ENCODE results near the gene GGTLC3. TPM values are rescaled to one million over a fixed set of nuclear protein-coding genes. Genes with fewer than 3 reads are reported as not detected.
"Not testable (repeated sequence)": the region's sequence is repeated elsewhere in the genome, so short reads cannot be mapped to it uniquely, and the experiment has no call there.

Gene GGTLC3
- not detected for total RNA-seq

DNA sequence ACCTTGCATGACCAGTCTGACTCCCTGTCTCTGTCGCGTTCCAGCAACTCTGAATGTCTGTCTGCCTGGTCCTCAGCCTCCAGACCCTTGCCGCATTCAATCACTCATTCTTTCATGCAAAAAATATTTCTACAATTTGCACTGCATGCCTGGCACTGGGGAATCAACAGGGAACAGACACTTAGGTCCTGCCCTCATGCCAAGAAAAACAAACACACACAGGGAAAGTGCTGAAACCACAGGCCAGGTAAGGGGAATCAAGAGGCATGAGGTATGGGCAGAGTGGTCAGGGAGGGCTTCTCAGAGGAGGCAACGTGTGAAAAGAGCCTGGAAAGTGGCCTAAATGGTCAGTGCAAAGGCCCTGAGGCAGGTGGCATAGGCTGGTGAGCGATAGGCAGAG, at the start of gene GGTLC3:
Gene GGTLC3, minus strand, starts transcription at position 101 of the 400 bp plus-strand sequence. CDS start 264 bp downstream, outside the sequence.
- H3K36me3 ChIP-seq: not testable (repeated sequence)

GRCh38 chr22:18560099-18560974, 42.4 kb upstream of the GGTLC3 start:
- H3K4me1 ChIP-seq; H3K36me3 ChIP-seq; DNase-seq (ENCODE audit: low spot score); H3K27me3 ChIP-seq; H3K9me3 ChIP-seq; H3K27ac ChIP-seq; H3K4me3 ChIP-seq: not testable (repeated sequence)

More for the DNA sequence above, at the start of gene GGTLC3:
- not testable (repeated sequence) for H3K27me3 ChIP-seq; H3K9me3 ChIP-seq; H3K4me1 ChIP-seq; H3K27ac ChIP-seq; DNase-seq (ENCODE audit: low spot score); H3K4me3 ChIP-seq

- not testable (repeated sequence) for H3K27me3 ChIP-seq; H3K36me3 ChIP-seq; H3K9me3 ChIP-seq; H3K4me3 ChIP-seq; DNase-seq (ENCODE audit: low spot score); H3K27ac ChIP-seq; H3K4me1 ChIP-seq
Measured at GRCh38 chr22:18558939-18559338, 41.0 kb upstream of the GGTLC3 start.

- H3K4me3 ChIP-seq; H3K9me3 ChIP-seq; H3K4me1 ChIP-seq; H3K27me3 ChIP-seq; H3K27ac ChIP-seq; DNase-seq (ENCODE audit: low spot score); H3K36me3 ChIP-seq: not testable (repeated sequence)
Measured at GRCh38 chr22:18558516-18558915, 40.6 kb upstream of the GGTLC3 start.

DNA sequence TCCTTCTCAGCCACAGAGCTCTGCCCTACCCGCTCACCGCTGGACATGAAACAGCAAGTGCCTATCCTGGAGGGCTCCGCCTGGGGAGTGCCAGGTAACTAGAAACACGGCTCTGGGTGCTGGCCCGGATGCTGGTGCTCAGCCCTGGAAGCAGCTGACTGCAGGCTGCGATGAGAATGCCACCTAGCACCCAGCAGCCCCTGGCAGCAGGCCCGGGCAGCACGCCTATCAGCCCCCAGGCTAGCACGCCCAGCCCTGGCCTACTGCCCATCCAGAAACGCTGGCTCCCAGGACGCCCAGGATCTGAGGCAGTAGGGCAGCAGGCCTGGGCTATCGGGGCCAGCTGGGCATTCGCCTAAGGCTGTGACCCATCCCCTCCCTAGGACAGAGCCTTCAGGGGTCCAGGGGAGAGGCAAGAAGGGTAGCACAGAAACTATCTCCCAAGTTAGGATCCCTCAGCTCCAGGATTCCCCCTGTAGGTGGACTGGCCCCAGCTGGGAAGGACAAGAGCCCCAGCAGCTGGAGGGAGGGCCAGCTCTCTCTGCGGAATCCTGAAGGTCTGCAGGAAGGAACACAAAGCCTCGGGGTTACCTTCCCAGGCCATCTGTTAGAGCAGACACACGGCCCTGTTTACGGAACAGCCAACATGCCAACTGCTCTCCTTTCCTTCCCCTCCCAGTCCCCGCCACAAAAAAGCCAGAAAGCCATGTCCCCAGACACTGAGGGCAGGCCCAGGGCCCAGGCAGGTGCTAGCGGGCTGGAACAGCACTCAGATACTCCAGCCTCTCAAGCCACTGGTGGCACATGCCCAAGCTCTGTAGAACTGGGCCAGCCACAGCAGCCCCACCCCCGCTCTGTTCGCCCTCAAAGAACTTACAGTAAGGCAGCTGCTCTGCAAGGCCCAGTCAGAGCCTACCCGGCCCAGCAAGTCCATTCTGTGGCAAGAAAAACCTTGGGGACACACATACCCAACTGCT, 36.6 kb upstream of the GGTLC3 start:
- not testable (repeated sequence) for H3K4me1 ChIP-seq; H3K4me3 ChIP-seq; H3K36me3 ChIP-seq; DNase-seq (ENCODE audit: low spot score); H3K27ac ChIP-seq; H3K9me3 ChIP-seq; H3K27me3 ChIP-seq

GRCh38 chr22:18552839-18553597, 35.1 kb upstream of the GGTLC3 start:
- not testable (repeated sequence) for H3K4me1 ChIP-seq; H3K27me3 ChIP-seq; H3K36me3 ChIP-seq; H3K9me3 ChIP-seq; H3K4me3 ChIP-seq; DNase-seq (ENCODE audit: low spot score); H3K27ac ChIP-seq

- not testable (repeated sequence) for H3K27ac ChIP-seq; H3K27me3 ChIP-seq; H3K36me3 ChIP-seq; H3K9me3 ChIP-seq; H3K4me1 ChIP-seq; DNase-seq (ENCODE audit: low spot score); H3K4me3 ChIP-seq
Measured at GRCh38 chr22:18551046-18551445, 33.1 kb upstream of the GGTLC3 start.

DNA sequence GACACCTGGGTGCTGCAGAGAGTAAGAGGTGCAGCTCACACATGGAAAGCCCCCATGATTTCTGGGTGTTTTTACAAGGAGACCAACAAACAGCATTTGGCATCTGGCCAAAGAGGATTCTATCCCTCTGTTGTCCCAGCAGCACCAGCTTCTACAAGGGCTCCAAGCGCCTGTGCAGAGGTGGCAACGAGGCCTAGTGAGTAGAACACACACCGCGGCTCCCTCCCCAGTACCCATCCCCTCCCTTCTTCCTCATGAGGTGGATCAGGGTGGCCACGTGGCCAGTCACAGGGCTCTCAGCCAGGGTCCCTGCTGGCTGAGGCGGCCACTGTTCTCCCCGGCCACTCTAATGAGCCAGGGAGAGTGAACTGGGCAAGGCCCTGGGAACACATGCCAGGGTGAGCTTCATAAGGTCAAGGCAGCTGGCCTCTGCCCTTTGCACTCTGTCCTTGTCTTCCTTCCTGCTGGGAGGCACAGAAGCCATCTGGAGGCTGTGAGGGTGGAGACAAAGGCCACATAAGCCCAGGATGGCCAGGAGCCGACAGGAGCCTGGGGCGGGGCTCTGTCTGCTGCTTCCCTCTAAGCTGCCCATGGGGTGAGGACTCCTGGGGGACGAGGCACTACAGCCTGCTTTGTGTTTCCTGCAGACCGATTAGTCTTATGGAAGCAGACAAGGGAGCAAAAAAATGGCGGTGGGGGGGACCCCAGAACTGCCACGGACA, 31.7 kb upstream of the GGTLC3 start:
- not testable (repeated sequence) for H3K9me3 ChIP-seq; H3K36me3 ChIP-seq; H3K4me3 ChIP-seq; H3K4me1 ChIP-seq; H3K27ac ChIP-seq; DNase-seq (ENCODE audit: low spot score); H3K27me3 ChIP-seq

DNA sequence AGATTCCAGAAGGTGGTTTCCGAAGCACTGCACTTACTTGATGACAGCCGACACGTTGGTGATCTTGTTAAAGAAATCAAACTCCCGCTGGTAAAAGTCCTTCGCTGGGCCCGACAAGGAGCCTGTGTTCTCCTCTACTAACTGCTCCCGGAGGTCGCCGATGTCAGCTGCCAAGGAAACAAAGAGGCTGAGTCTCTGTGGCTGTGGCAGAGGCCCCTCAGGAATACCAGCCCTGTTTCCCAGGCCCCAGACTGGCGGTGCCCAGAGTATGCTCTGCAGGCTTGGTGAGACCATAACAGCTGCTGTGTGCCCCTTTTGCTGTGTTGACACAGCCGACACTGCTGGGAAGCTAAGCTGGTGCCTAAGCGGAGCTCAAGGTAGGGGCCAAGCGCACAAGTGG, 26.7 kb upstream of the GGTLC3 start:
- not testable (repeated sequence) for H3K36me3 ChIP-seq

DNA sequence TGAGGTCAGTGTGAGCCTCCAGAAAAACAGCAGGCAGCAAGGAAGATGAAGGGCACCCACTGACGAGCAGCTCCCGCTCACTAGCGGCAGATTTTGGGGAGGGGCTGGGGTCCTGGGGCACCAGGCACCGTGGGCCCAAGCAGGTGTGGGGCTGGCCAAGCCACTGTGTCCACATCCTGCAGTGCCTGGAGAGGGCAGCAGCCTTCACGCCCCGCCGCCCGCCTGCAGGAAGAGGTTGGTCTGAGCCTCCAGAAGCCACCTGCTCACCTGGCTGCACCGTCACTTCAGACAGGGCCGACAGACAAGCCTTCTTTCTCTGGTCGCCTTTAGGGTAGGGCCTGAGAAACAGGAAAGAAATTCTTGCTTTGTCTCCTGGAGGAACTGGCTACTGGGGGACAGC, 25.4 kb upstream of the GGTLC3 start:
- H3K27me3 ChIP-seq; H3K36me3 ChIP-seq; H3K4me3 ChIP-seq; H3K9me3 ChIP-seq; DNase-seq (ENCODE audit: low spot score); H3K4me1 ChIP-seq; H3K27ac ChIP-seq: not testable (repeated sequence)

More for the DNA sequence above, 26.7 kb upstream of the GGTLC3 start:
- not testable (repeated sequence) for H3K4me3 ChIP-seq; H3K27ac ChIP-seq; DNase-seq (ENCODE audit: low spot score); H3K4me1 ChIP-seq; H3K27me3 ChIP-seq; H3K9me3 ChIP-seq

DNA sequence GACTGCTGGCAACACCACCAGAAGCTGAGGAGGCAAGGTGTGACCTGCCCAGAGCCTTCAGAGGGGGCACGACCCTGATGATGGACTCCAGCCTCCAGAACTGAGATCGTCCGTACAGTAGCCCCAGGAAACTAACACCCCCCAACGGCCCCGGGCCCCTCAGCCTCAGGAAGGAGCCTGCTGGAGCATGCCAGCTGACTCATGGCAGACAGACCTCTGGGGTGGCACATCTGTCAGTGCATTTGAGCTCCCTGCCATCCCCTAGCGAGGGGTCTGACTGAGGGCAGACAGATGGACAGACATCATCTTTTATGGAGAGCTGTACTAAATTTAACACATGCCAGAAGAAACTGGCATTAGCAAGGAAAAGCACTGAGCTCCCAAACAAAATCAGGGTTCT, 22.0 kb upstream of the GGTLC3 start:
- DNase-seq (ENCODE audit: low spot score): not testable (repeated sequence)

GRCh38 chr22:18534315-18534714, 16.4 kb upstream of the GGTLC3 start:
- not testable (repeated sequence) for DNase-seq (ENCODE audit: low spot score); H3K36me3 ChIP-seq; H3K27me3 ChIP-seq; H3K4me3 ChIP-seq; H3K4me1 ChIP-seq; H3K27ac ChIP-seq; H3K9me3 ChIP-seq

More for the DNA sequence above, 22.0 kb upstream of the GGTLC3 start:
- H3K9me3 ChIP-seq, H3K36me3 ChIP-seq, H3K27ac ChIP-seq, H3K27me3 ChIP-seq, H3K4me3 ChIP-seq, H3K4me1 ChIP-seq: not testable (repeated sequence)

GRCh38 chr22:18533633-18534032, 15.7 kb upstream of the GGTLC3 start:
- not testable (repeated sequence) for H3K4me1 ChIP-seq; H3K9me3 ChIP-seq; H3K36me3 ChIP-seq; H3K27me3 ChIP-seq; DNase-seq (ENCODE audit: low spot score); H3K27ac ChIP-seq; H3K4me3 ChIP-seq
